Thyroid gland (tissue), 4 donors: ENCODE measurements around the gene LHFPL2.

ENCODE experiments used
- CTCF ChIP-seq, 6 experiments: fragments of 200-600 bp in 3 of 6; fragments of 450-650 bp in 3 of 6; sonication (generic) in 3 of 6; IDR thresholded peaks; one replicate each; pipeline ENCODE4 v1.5.1; 2016 to 2019; ENCODE audit warnings: antibody characterized with exemption in 6 of 6, mild to moderate bottlenecking in 2 of 6, inconsistent platforms in 1 of 6, moderate library complexity in 1 of 6
- POLR2A ChIP-seq, 2 donors: fragments of 450-650 bp; IDR thresholded peaks; one replicate each; pipeline ENCODE4 v1.6.1; 2017; ENCODE audit warnings: antibody characterized with exemption in 2 of 2, mild to moderate bottlenecking in 2 of 2, moderate library complexity in 1 of 2

- no peak for TF ChIP-seq CTCF (IDR thresholded peaks at IDR 0.05)
- TF ChIP-seq POLR2A (IDR thresholded peaks at IDR 0.05), result no peak
Observed at GRCh38 chr5:78569441-78569840, 79.1 kb downstream of the LHFPL2 start.
